ENCODE measurements around the gene PCGF3. TPM values are rescaled to one million over a fixed set of nuclear protein-coding genes. Genes with fewer than 3 reads are reported as not detected.

The PCGF3 gene
- total RNA-seq, 2 experiments from 2014 or later: 45.4 to 51.6 TPM

GRCh38 chr4:760616-761015, 55.0 kb downstream of the PCGF3 start:
- DNase-seq (no peak), ATAC-seq (ENCODE audit: low read depth) (no peak)
- Mint-ChIP-seq H3K27ac (no peak overlapping the region), H3K9me3 (no peaks in the 10 kb centered on the region), H3K4me3 (no peak overlapping the region), H3K4me1 (peaks cover 1% of the 10 kb centered on the region), H3K27me3 (no peaks in the 10 kb centered on the region), H3K36me3 (peaks cover 24% of the 10 kb centered on the region)
- POLR2A ChIA-PET: no interaction called here

GRCh38 chr4:761086-761485, 55.5 kb downstream of the PCGF3 start:
- Mint-ChIP-seq H3K36me3 (peaks cover 24% of the 10 kb centered on the region), H3K27ac (no peak overlapping the region), H3K9me3 (no peaks in the 10 kb centered on the region), H3K4me3 (no peak overlapping the region), H3K27me3 (no peaks in the 10 kb centered on the region), H3K4me1 (peaks cover 1% of the 10 kb centered on the region)
- DNase-seq (no peak), ATAC-seq (ENCODE audit: low read depth) (no peak)
- POLR2A ChIA-PET: no interaction called here

GRCh38 chr4:761739-762138, 56.1 kb downstream of the PCGF3 start:
- Mint-ChIP-seq H3K4me3 (no peak overlapping the region), H3K4me1 (peaks cover 1% of the 10 kb centered on the region), H3K36me3 (peaks cover 26% of the 10 kb centered on the region), H3K27me3 (no peaks in the 10 kb centered on the region), H3K9me3 (no peaks in the 10 kb centered on the region), H3K27ac (no peak overlapping the region)
- DNase-seq (no peak), ATAC-seq (ENCODE audit: low read depth) (no peak)
- POLR2A ChIA-PET: no interaction called here

- no peak for DNase-seq
- H3K4me1 Mint-ChIP-seq: peaks cover 1% of the 10 kb centered on the region
- no peak for ATAC-seq (ENCODE audit: low read depth)
- POLR2A ChIA-PET: no interaction called here
- H3K4me3 Mint-ChIP-seq: no peak overlapping the region
- no peaks in the 10 kb centered on the region for H3K27me3 Mint-ChIP-seq
- peaks cover 26% of the 10 kb centered on the region for H3K36me3 Mint-ChIP-seq
- H3K27ac Mint-ChIP-seq: peak overlapping the region; percentile 45
- H3K9me3 Mint-ChIP-seq: no peaks in the 10 kb centered on the region
These were observed 56.9 kb downstream of the PCGF3 start for GRCh38 chr4:762211-763190.

DNA sequence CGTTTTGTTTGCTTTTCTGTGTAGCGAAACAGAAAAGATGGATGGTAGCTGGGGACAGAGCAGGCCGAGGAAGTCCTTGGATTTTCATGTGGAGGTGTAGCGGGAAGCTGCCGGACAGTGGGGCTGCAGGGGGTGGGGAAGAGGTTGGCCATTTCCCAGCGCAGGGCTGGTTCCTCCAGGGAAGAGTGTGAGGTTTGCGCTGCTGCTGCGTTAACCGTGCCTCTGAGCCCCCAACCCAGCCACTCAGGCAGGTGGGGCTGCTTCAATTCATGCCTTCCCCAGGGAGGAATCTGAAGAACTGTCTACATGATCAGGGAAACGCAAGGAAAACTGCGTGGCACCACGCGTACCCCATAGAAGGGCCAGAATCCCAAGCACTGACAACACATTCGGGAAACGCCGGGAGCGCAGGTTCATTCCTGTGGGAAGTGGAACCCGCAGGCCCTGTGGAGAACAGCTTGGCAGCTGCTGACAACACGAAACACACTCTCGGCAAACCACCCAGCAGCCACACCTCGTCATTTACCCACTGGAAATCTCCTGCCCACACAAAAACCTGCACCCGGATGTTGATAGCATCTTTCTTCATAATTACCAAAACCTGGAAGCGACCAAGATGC, 57.7 kb downstream of the PCGF3 start:
- H3K36me3 Mint-ChIP-seq: peaks cover 26% of the 10 kb centered on the region
- peaks cover 1% of the 10 kb centered on the region for H3K4me1 Mint-ChIP-seq
- no peak overlapping the region for H3K4me3 Mint-ChIP-seq
- DNase-seq: no peak
- no peak overlapping the region for H3K27ac Mint-ChIP-seq
- no peaks in the 10 kb centered on the region for H3K27me3 Mint-ChIP-seq
- no peak for ATAC-seq (ENCODE audit: low read depth)
- no peaks in the 10 kb centered on the region for H3K9me3 Mint-ChIP-seq
- POLR2A ChIA-PET: no interaction called here

GRCh38 chr4:763922-764321, 58.3 kb downstream of the PCGF3 start:
- Mint-ChIP-seq H3K36me3 (peaks cover 26% of the 10 kb centered on the region), H3K27ac (no peak overlapping the region), H3K4me3 (no peak overlapping the region), H3K4me1 (peaks cover 1% of the 10 kb centered on the region), H3K27me3 (no peaks in the 10 kb centered on the region), H3K9me3 (no peaks in the 10 kb centered on the region)
- ATAC-seq (ENCODE audit: low read depth) (no peak), DNase-seq (no peak)
- POLR2A ChIA-PET: no interaction called here

- POLR2A ChIA-PET: interaction anchor here (0.7 to 1.7 kb wide), 2 partner anchors 9 to 17 kb away, joined by 3 to 5 read pairs; no protein-coding TSS in a partner anchor
- H3K4me3 Mint-ChIP-seq: no peak overlapping the region
- H3K9me3 Mint-ChIP-seq: no peaks in the 10 kb centered on the region
- ATAC-seq (ENCODE audit: low read depth) (peak; percentile 5), DNase-seq (no peak)
- peaks cover 29% of the 10 kb centered on the region for H3K36me3 Mint-ChIP-seq
- no peak overlapping the region for H3K27ac Mint-ChIP-seq
- peaks cover 1% of the 10 kb centered on the region for H3K4me1 Mint-ChIP-seq
- H3K27me3 Mint-ChIP-seq: no peaks in the 10 kb centered on the region
These were observed 59.0 kb downstream of the PCGF3 start for GRCh38 chr4:764405-765169.

- no peak for ATAC-seq (ENCODE audit: low read depth)
- no peaks in the 10 kb centered on the region for H3K9me3 Mint-ChIP-seq
- H3K27me3 Mint-ChIP-seq: no peaks in the 10 kb centered on the region
- no peak overlapping the region for H3K27ac Mint-ChIP-seq
- POLR2A ChIA-PET: interaction anchor here (1.6 to 2.6 kb wide), 3 partner anchors 15 to 28 kb away, joined by 5 to 6 read pairs (median 6); no protein-coding TSS in a partner anchor
- H3K36me3 Mint-ChIP-seq: peaks cover 20% of the 10 kb centered on the region
- H3K4me3 Mint-ChIP-seq: no peak overlapping the region
- no peak for DNase-seq
- peaks cover 1% of the 10 kb centered on the region for H3K4me1 Mint-ChIP-seq
These were observed 60.5 kb downstream of the PCGF3 start for GRCh38 chr4:766152-766515.

DNA sequence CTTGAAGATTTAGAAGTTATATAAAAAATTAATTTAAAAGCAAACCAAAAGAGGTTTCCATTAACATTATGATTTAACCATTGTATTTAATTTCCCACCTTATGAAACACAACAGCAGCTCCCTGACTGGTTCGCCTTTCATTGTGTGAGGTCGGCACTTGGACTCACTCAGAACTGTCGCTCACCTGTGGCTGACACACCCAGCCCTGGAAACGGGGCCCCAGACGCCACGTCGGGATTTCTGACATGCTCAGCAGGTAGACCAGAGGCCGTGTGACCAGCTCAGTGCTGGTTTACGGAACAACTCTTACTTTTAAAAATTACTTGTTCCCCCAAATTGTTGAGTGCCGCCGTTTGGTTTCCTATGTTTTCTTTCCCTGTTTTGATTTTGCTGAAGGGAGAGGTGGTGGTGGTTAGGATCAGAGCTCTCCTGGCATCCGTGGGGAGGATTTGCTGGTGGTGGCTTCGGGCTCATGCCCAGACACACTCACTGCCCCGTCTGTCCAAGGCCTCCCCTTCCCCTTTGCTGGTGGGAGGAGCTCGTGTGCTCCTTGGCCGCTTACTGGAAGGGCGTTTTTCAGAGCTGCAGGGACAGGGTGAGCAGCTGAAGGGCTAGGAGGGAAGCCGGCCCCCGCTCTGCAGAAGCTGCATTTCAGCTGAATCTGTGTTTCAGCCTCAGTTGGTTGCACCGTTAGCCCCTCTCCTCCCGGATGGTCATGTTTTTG, 61.1 kb downstream of the PCGF3 start:
- Mint-ChIP-seq H3K9me3 (no peaks in the 10 kb centered on the region), H3K36me3 (peaks cover 16% of the 10 kb centered on the region), H3K4me1 (peaks cover 1% of the 10 kb centered on the region), H3K4me3 (no peak overlapping the region), H3K27ac (no peak overlapping the region), H3K27me3 (no peaks in the 10 kb centered on the region)
- ATAC-seq (ENCODE audit: low read depth) (no peak), DNase-seq (no peak)
- POLR2A ChIA-PET: interaction anchor here (0.6 to 2.6 kb wide), 3 partner anchors 14 to 27 kb away, joined by 3 to 6 read pairs (median 6); no protein-coding TSS in a partner anchor

DNA sequence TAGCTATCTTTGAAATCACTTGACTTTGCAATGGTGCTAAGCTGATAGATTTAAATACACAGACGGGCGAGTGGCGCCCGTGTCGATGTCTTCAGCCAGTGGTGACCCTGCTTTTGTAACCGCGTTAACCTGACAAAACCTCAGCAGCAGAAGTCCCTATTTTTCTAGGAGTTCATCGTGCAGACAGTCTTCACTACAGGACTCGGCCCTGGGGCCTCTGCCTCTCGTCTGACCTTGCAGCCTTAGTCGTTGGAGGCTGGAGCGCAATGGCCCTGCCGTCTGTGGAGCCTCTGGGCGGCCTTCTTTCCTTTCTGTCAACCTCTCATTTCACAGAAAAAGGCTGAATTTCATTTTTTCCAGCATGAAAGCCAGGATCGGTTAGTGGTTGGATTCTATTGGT, 62.4 kb downstream of the PCGF3 start:
- Mint-ChIP-seq H3K9me3 (no peaks in the 10 kb centered on the region), H3K36me3 (peaks cover 14% of the 10 kb centered on the region), H3K4me3 (no peak overlapping the region), H3K4me1 (peaks cover 1% of the 10 kb centered on the region), H3K27me3 (no peaks in the 10 kb centered on the region), H3K27ac (no peak overlapping the region)
- POLR2A ChIA-PET: interaction anchor here (2.6 kb wide), 1 partner anchor 14 kb away, joined by 6 read pairs; no protein-coding TSS in a partner anchor
- DNase-seq (no peak), ATAC-seq (ENCODE audit: low read depth) (no peak)

DNA sequence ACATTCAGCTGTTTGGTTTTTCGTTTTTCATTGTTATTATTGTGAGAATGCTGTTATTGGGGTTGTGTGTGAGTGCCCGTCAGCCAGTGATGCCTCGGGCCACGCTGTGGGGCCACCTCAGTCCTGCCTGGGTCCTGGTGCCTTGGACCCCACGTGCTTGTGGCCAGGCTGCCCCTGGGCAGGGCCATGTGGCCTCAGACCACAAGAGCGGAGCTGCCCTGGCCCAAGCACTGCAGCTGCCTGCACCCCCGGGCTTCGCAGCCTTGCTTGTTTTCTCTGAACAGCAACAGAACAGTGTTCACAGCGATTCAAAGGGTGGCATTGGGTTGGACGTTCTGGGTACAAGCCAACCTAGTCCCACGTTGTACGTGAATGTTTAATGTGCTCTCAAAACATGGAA, 63.4 kb downstream of the PCGF3 start:
- H3K27me3 Mint-ChIP-seq: no peaks in the 10 kb centered on the region
- DNase-seq: no peak
- peaks cover 14% of the 10 kb centered on the region for H3K36me3 Mint-ChIP-seq
- POLR2A ChIA-PET: interaction anchor here (0.6 to 2.6 kb wide), 3 partner anchors 13 to 99 kb away, joined by 3 to 6 read pairs (median 6); no protein-coding TSS in a partner anchor
- no peak for ATAC-seq (ENCODE audit: low read depth)
- H3K4me1 Mint-ChIP-seq: peaks cover 1% of the 10 kb centered on the region
- H3K4me3 Mint-ChIP-seq: no peak overlapping the region
- H3K9me3 Mint-ChIP-seq: no peaks in the 10 kb centered on the region
- no peak overlapping the region for H3K27ac Mint-ChIP-seq

DNA sequence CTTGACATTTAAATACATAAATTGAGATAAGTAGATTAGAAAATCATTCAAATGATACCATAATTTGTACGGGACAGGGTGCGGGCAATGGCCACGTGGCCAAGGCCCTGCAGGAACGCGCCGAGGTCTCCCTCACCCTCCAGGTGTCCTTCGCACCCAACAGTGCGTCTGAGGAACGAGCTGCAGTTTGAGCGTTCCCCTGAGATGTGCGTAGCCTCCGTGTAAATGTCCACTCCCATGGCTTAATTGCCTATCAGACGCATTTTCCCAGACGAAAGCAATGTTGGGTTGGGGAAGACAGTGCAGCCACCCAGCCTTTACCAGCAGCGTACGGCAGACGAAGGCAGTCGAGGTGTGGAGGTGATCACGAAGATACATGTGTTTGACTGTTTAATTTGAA, 63.9 kb downstream of the PCGF3 start:
- no peak overlapping the region for H3K27ac Mint-ChIP-seq
- H3K4me3 Mint-ChIP-seq: no peak overlapping the region
- no peak for ATAC-seq (ENCODE audit: low read depth)
- H3K4me1 Mint-ChIP-seq: peaks cover 1% of the 10 kb centered on the region
- no peaks in the 10 kb centered on the region for H3K9me3 Mint-ChIP-seq
- H3K27me3 Mint-ChIP-seq: no peaks in the 10 kb centered on the region
- H3K36me3 Mint-ChIP-seq: peaks cover 17% of the 10 kb centered on the region
- no peak for DNase-seq
- POLR2A ChIA-PET: interaction anchor here (0.8 to 1.8 kb wide), 2 partner anchors 12 to 86 kb away, joined by 3 to 6 read pairs; no protein-coding TSS in a partner anchor

Measured in activated naive CD8-positive, alpha-beta T cell treated with anti-CD3 and anti-CD28 coated beads, Interleukin-2, amount 10 ng/mL, durations not matched to agents 7 days and 5 days (primary cell).